Subcutaneous abdominal adipose tissue (tissue), 5 donors: ENCODE results near the gene EPHA5.

Experiments
- H3K27ac ChIP-seq: one replicate; pipeline ENCODE4 v1.7.0; 2013; ENCODE audit warnings: low read depth, mild to moderate bottlenecking, inconsistent platforms, low read length, moderate library complexity
- H3K27me3 ChIP-seq, 5 donors: one replicate each; pipeline ENCODE4 v1.7.0; 2013; ENCODE audit warnings: low read length in 5 of 5, inconsistent platforms in 1 of 5; ENCODE audit not compliant: control insufficient read depth in 5 of 5, insufficient read depth in 4 of 5
- H3K36me3 ChIP-seq, 5 donors: one replicate each; pipeline ENCODE4 v1.7.0; 2013; ENCODE audit warnings: low read length in 5 of 5; ENCODE audit not compliant: control insufficient read depth in 5 of 5, insufficient read depth in 5 of 5
- H3K4me1 ChIP-seq, 5 donors: one replicate each; pipeline ENCODE4 v1.7.0; 2013; ENCODE audit warnings: low read length in 5 of 5, mild to moderate bottlenecking in 3 of 5, moderate library complexity in 1 of 5; ENCODE audit not compliant: control insufficient read depth in 5 of 5, insufficient read depth in 5 of 5
- H3K4me3 ChIP-seq, 5 donors: one replicate each; pipeline ENCODE4 v1.7.0; 2013; ENCODE audit warnings: low read length in 5 of 5, low read depth in 1 of 5
- H3K9ac ChIP-seq, 5 donors: one replicate each; pipeline ENCODE4 v1.7.0; 2013; ENCODE audit warnings: low read length in 5 of 5, mild to moderate bottlenecking in 4 of 5, moderate library complexity in 3 of 5
- H3K9me3 ChIP-seq, 5 donors: one replicate each; pipeline ENCODE4 v1.7.0; 2013; ENCODE audit warnings: low read length in 5 of 5; ENCODE audit not compliant: control insufficient read depth in 5 of 5
- donor health status: healthy.
- donor health status: healthy.
- donor health status: healthy.
- donor health status: healthy.
- donor health status: healthy.

The EPHA5 gene

GRCh38 chr4:65635051-65635821, 35.1 kb downstream of the EPHA5 start:
- H3K9ac ChIP-seq: no peak overlapping the region

GRCh38 chr4:65624651-65625050, 45.6 kb downstream of the EPHA5 start:
- H3K4me1 ChIP-seq: no peaks in the 10 kb centered on the region
- no peak overlapping the region for H3K27ac ChIP-seq
- no peak overlapping the region for H3K9ac ChIP-seq
- H3K9me3 ChIP-seq: no peaks in the 10 kb centered on the region
- H3K36me3 ChIP-seq: no peaks in the 10 kb centered on the region
- H3K4me3 ChIP-seq: no peak overlapping the region
- no peaks in the 10 kb centered on the region for H3K27me3 ChIP-seq

More at GRCh38 chr4:65635051-65635821, 35.1 kb downstream of the EPHA5 start:
- Histone ChIP-seq H3K4me3 (no peak overlapping the region), H3K36me3 (no peaks in the 10 kb centered on the region), H3K27me3 (no peaks in the 10 kb centered on the region), H3K4me1 (no peaks in the 10 kb centered on the region), H3K27ac (no peak overlapping the region), H3K9me3 (no peaks in the 10 kb centered on the region)

GRCh38 chr4:65623506-65623905, 46.8 kb downstream of the EPHA5 start:
- H3K4me3 ChIP-seq: no peak overlapping the region
- no peak overlapping the region for H3K27ac ChIP-seq
- H3K36me3 ChIP-seq: no peaks in the 10 kb centered on the region
- H3K9ac ChIP-seq: no peak overlapping the region
- no peaks in the 10 kb centered on the region for H3K4me1 ChIP-seq
- H3K27me3 ChIP-seq: no peaks in the 10 kb centered on the region
- no peaks in the 10 kb centered on the region for H3K9me3 ChIP-seq

- Histone ChIP-seq H3K4me3 (no peak overlapping the region), H3K27me3 (no peaks in the 10 kb centered on the region), H3K27ac (no peak overlapping the region), H3K9me3 (no peaks in the 10 kb centered on the region), H3K36me3 (no peaks in the 10 kb centered on the region), H3K9ac (no peak overlapping the region), H3K4me1 (no peaks in the 10 kb centered on the region)
These were observed 52.9 kb downstream of the EPHA5 start for GRCh38 chr4:65617416-65617815.

- Histone ChIP-seq H3K27ac (no peak overlapping the region), H3K4me3 (no peak overlapping the region), H3K27me3 (no peaks in the 10 kb centered on the region), H3K4me1 (no peaks in the 10 kb centered on the region), H3K36me3 (no peaks in the 10 kb centered on the region), H3K9me3 (no peaks in the 10 kb centered on the region), H3K9ac (no peak overlapping the region)
These were observed 65.8 kb downstream of the EPHA5 start for GRCh38 chr4:65604515-65604914.

GRCh38 chr4:65600656-65601055, 69.6 kb downstream of the EPHA5 start:
- no peak overlapping the region for H3K4me3 ChIP-seq

DNA sequence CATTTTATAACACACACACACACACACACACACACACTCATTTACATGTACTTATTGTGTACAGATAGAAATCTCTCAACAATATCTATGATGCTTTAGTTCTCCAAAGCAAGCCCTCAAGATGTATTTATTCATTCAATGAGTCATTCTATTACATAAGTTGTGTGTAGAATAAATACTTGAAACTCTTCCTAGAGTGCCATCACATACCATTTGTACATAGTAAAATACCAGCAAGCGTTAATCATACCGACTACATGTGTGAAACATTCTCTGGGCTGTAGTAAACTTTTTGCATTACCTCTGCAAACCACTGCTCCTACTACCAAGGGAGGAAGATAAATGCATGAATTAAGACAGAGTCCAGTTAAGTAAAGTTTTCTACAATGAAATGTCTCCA, 70.9 kb downstream of the EPHA5 start:
- Histone ChIP-seq H3K9ac (no peak overlapping the region), H3K9me3 (no peaks in the 10 kb centered on the region), H3K4me1 (no peaks in the 10 kb centered on the region), H3K36me3 (no peaks in the 10 kb centered on the region), H3K4me3 (no peak overlapping the region), H3K27me3 (no peaks in the 10 kb centered on the region), H3K27ac (no peak overlapping the region)

More at GRCh38 chr4:65600656-65601055, 69.6 kb downstream of the EPHA5 start:
- no peaks in the 10 kb centered on the region for H3K36me3 ChIP-seq
- no peaks in the 10 kb centered on the region for H3K9me3 ChIP-seq
- H3K27me3 ChIP-seq: no peaks in the 10 kb centered on the region
- H3K27ac ChIP-seq: no peak overlapping the region
- H3K9ac ChIP-seq: no peak overlapping the region
- no peaks in the 10 kb centered on the region for H3K4me1 ChIP-seq

DNA sequence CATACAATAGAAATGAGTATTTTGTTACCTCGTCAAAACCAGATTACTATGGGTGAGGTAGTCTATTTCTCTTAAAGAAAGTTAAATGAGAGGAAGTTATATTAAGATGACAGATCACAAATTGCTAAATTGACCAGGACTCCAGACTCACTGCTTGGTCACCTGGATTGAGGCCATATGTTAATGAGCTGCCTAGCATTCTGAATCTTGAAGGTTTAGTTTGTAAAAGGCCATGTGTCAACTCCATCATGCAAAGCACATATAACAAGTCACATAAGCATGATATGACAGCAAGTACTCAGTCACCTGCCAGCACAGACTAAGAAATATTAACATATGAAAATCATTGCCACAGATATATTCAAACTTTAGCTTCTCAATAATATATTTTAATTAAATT, 72.6 kb downstream of the EPHA5 start:
- H3K4me1 ChIP-seq: no peaks in the 10 kb centered on the region
- H3K9me3 ChIP-seq: no peaks in the 10 kb centered on the region

DNA sequence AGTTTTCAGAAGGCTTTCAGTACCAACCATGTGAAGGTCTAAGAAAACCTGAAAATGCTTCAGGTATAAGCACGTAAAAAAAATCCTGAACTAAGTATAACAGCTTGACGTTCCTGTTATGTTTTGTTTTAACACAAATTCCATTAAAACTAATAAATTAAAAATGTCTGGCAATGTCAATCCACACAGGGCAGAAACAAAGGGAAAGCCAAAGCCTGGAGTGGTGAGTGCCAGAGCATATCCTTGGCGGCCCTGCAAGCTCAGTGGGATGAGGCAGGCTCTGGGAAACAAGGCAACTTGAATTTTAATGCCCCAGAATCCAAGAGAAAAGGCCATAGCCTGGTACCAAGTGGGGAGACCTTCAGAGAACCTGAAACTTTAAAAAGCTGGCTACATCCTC, 78.2 kb downstream of the EPHA5 start:
- Histone ChIP-seq H3K4me3 (no peak overlapping the region), H3K9me3 (no peaks in the 10 kb centered on the region), H3K27ac (no peak overlapping the region), H3K4me1 (no peaks in the 10 kb centered on the region), H3K9ac (no peak overlapping the region), H3K36me3 (no peaks in the 10 kb centered on the region), H3K27me3 (no peaks in the 10 kb centered on the region)

More for the DNA sequence above, 72.6 kb downstream of the EPHA5 start:
- no peaks in the 10 kb centered on the region for H3K36me3 ChIP-seq
- no peaks in the 10 kb centered on the region for H3K27me3 ChIP-seq
- no peak overlapping the region for H3K27ac ChIP-seq
- no peak overlapping the region for H3K4me3 ChIP-seq
- H3K9ac ChIP-seq: no peak overlapping the region

- no peak overlapping the region for H3K27ac ChIP-seq
- H3K9me3 ChIP-seq: no peaks in the 10 kb centered on the region
- no peak overlapping the region for H3K4me3 ChIP-seq
- no peaks in the 10 kb centered on the region for H3K36me3 ChIP-seq
- H3K4me1 ChIP-seq: no peaks in the 10 kb centered on the region
- H3K9ac ChIP-seq: no peak overlapping the region
- H3K27me3 ChIP-seq: no peaks in the 10 kb centered on the region
These were observed 80.4 kb downstream of the EPHA5 start for GRCh38 chr4:65589921-65590320.
